BE2C (cell line): ENCODE data around the gene INPPL1.
A peak's percentile ranks its signal among the peaks of the same experiment; 100 is the strongest.
"Not testable (repeated sequence)": the region's sequence is repeated elsewhere in the genome, so short reads cannot be mapped to it uniquely, and the experiment has no call there.

Experiments
- DNase-seq: peaks from one replicate; pipeline ENCODE4 v3.0.0-alpha.2; 2020
- H3K27me3 ChIP-seq: fragments of 250-450 bp; sonication (Bioruptor Pico); 2 replicates; pipeline ENCODE4 v1.5.1; 2020; ENCODE audit warnings: mild to moderate bottlenecking
- H3K36me3 ChIP-seq: fragments of 250-450 bp; sonication (Bioruptor Pico); 2 replicates; pipeline ENCODE4 v1.5.1; 2020; ENCODE audit warnings: mild to moderate bottlenecking
- H3K4me1 ChIP-seq: fragments of 250-450 bp; sonication (Bioruptor Pico); 2 replicates; pipeline ENCODE4 v1.5.1; 2020
- H3K4me3 ChIP-seq: 2 replicates; pipeline ENCODE4 v1.5.1; 2011; ENCODE audit warnings: low read depth, low read length
- H3K9me3 ChIP-seq: fragments of 250-450 bp; sonication (Bioruptor Pico); 2 replicates; pipeline ENCODE4 v1.5.1; 2020
- CTCF ChIP-seq: IDR thresholded peaks from 2 replicates; pipeline ENCODE4 v1.5.1; 2012; ENCODE audit warnings: mild to moderate bottlenecking, low read depth, low read length

The INPPL1 gene

GRCh38 chr11:72254299-72254993 lies 29.9 kb downstream of the INPPL1 start:
- H3K36me3 ChIP-seq, result no peaks in the 10 kb centered on the region
- no peaks in the 10 kb centered on the region for H3K27me3 ChIP-seq
- H3K4me1 ChIP-seq, result no peaks in the 10 kb centered on the region
- H3K4me3 ChIP-seq, result no peak overlapping the region
- no peak for DNase-seq
- no peak for TF ChIP-seq CTCF
- no peaks in the 10 kb centered on the region for H3K9me3 ChIP-seq

- TF ChIP-seq CTCF, result no peak
- Histone ChIP-seq H3K4me1 (peaks cover 11% of the 10 kb centered on the region), H3K27me3 (no peaks in the 10 kb centered on the region), H3K4me3 (no peak overlapping the region), H3K9me3 (no peaks in the 10 kb centered on the region), H3K36me3 (no peaks in the 10 kb centered on the region)
- no peak for DNase-seq
These were observed 33.0 kb downstream of the INPPL1 start for GRCh38 chr11:72257570-72257969.

GRCh38 chr11:72259490-72259889 lies 34.9 kb downstream of the INPPL1 start:
- H3K27me3 ChIP-seq, result no peaks in the 10 kb centered on the region
- peaks cover 11% of the 10 kb centered on the region for H3K4me1 ChIP-seq
- TF ChIP-seq CTCF, result no peak
- no peaks in the 10 kb centered on the region for H3K9me3 ChIP-seq
- no peak overlapping the region for H3K4me3 ChIP-seq
- DNase-seq, result no peak
- no peaks in the 10 kb centered on the region for H3K36me3 ChIP-seq

- no peaks in the 10 kb centered on the region for H3K36me3 ChIP-seq
These were observed 36.0 kb downstream of the INPPL1 start for GRCh38 chr11:72260574-72260973.

GRCh38 chr11:72263361-72263760 lies 38.8 kb downstream of the INPPL1 start:
- Histone ChIP-seq H3K4me1 (peaks cover 11% of the 10 kb centered on the region), H3K36me3 (no peaks in the 10 kb centered on the region), H3K27me3 (no peaks in the 10 kb centered on the region), H3K4me3 (no peak overlapping the region), H3K9me3 (no peaks in the 10 kb centered on the region)
- DNase-seq, result no peak
- TF ChIP-seq CTCF, result no peak

More at GRCh38 chr11:72260574-72260973, 36.0 kb downstream of the INPPL1 start:
- Histone ChIP-seq H3K4me3 (peak overlapping the region; percentile 22), H3K27me3 (no peaks in the 10 kb centered on the region), H3K4me1 (peaks cover 11% of the 10 kb centered on the region), H3K9me3 (no peaks in the 10 kb centered on the region)
- TF ChIP-seq CTCF, result no peak
- no peak for DNase-seq

- no peaks in the 10 kb centered on the region for H3K9me3 ChIP-seq
- TF ChIP-seq CTCF, result no peak
- DNase-seq, result no peak
These were observed 41.4 kb downstream of the INPPL1 start for GRCh38 chr11:72265951-72266350.

GRCh38 chr11:72266960-72267359 lies 42.4 kb downstream of the INPPL1 start:
- not testable (repeated sequence) for H3K36me3 ChIP-seq, H3K4me3 ChIP-seq, H3K9me3 ChIP-seq, H3K27me3 ChIP-seq, H3K4me1 ChIP-seq, DNase-seq

More at GRCh38 chr11:72265951-72266350, 41.4 kb downstream of the INPPL1 start:
- Histone ChIP-seq H3K36me3 (no peaks in the 10 kb centered on the region), H3K4me3 (no peak overlapping the region), H3K4me1 (peaks cover under 1% of the 10 kb centered on the region), H3K27me3 (no peaks in the 10 kb centered on the region)
